Measurements from ENCODE around the gene CEP41.

GRCh38 chr7:130388671-130389070, 52.1 kb downstream of the CEP41 start:
- no peak for TF ChIP-seq U2AF1 (optimal IDR thresholded peaks at IDR 0.05; ENCODE audit: low read depth, low read length)
- TF ChIP-seq BCLAF1 (IDR thresholded peaks at IDR 0.05): no peak
- no peak for TF ChIP-seq POLR2A (IDR thresholded peaks at IDR 0.05; ENCODE audit: insufficient read depth in 1 of 2, low read depth in 2 of 2, low read length in 2 of 2)
- TF ChIP-seq KLF15 (CRISPR knock-in tag; IDR thresholded peaks at IDR 0.05; ENCODE audit: borderline replicate concordance): no peak
- no peak for TF ChIP-seq EZH2 (conservative IDR thresholded peaks at IDR 0.05; ENCODE audit: low read depth, low read length)
- no peak for TF ChIP-seq MAX (IDR thresholded peaks at IDR 0.05)
- no peak for TF ChIP-seq PCBP2 (optimal IDR thresholded peaks at IDR 0.05; ENCODE audit: low read depth, low read length, poor library complexity, severe bottlenecking)
- TF ChIP-seq ZFP1 (CRISPR knock-in tag; IDR thresholded peaks at IDR 0.05): no peak
- no peak for TF ChIP-seq CBX2 (IDR thresholded peaks at IDR 0.05; ENCODE audit: low read depth, low read length)
- TF ChIP-seq CBX2 (CRISPR knock-in tag; IDR thresholded peaks at IDR 0.05; ENCODE audit: low read depth): no peak
- TF ChIP-seq EP300 (IDR thresholded peaks at IDR 0.05; ENCODE audit: low read depth in 2 of 2, low read length in 2 of 2): no peak
- no peak for TF ChIP-seq EP300 (CRISPR knock-in tag; IDR thresholded peaks at IDR 0.05; ENCODE audit: borderline replicate concordance)
- no peak for TF ChIP-seq ZNF639 (CRISPR knock-in tag; conservative IDR thresholded peaks at IDR 0.05)
- TF ChIP-seq CAMTA2 (CRISPR knock-in tag; IDR thresholded peaks at IDR 0.05; ENCODE audit: borderline replicate concordance): no peak
- no peak for TF ChIP-seq POLR2AphosphoS5 (IDR thresholded peaks at IDR 0.05; ENCODE audit: low read depth, low read length)

Measured in HepG2 (cell line).